Gastroesophageal sphincter (tissue), 4 donors: Measurements from ENCODE around the gene TCF7L2. TPM values are rescaled to one million over a fixed set of nuclear protein-coding genes. Genes with fewer than 3 reads are reported as not detected.
"Not testable (repeated sequence)": the region's sequence is repeated elsewhere in the genome, so short reads cannot be mapped to it uniquely, and the experiment has no call there.

ENCODE experiments used
- ATAC-seq: fragments of 150-250 bp; one replicate; pipeline ENCODE4 v1.9.1; 2016; ENCODE audit warnings: mild to moderate bottlenecking, moderate library complexity
- H3K27ac ChIP-seq, 4 donors: fragments of 200-600 bp; sonication (generic) in 3 of 4; 1 replicate in 3 of 4; 2 replicates in 1 of 4; pipeline ENCODE4 v1.5.1; 2016 to 2019
- H3K27me3 ChIP-seq: fragments of 200-600 bp; sonication (generic); one replicate; pipeline ENCODE4 v1.5.1; 2019
- H3K36me3 ChIP-seq, 2 donors: fragments of 200-600 bp; sonication (generic); one replicate each; pipeline ENCODE4 v1.5.1; 2019; ENCODE audit warnings: control low read depth in 1 of 2
- H3K4me1 ChIP-seq, 3 donors: fragments of 200-600 bp; sonication (generic); 1 replicate in 2 of 3; 2 replicates in 1 of 3; pipeline ENCODE4 v1.5.1; 2016 to 2019; ENCODE audit warnings: control low read depth in 2 of 3
- H3K4me3 ChIP-seq, 2 donors: fragments of 200-600 bp; sonication (generic); one replicate each; pipeline ENCODE4 v1.5.1; 2019; ENCODE audit warnings: mild to moderate bottlenecking in 1 of 2, moderate library complexity in 1 of 2
- H3K9me3 ChIP-seq, 3 donors: fragments of 200-600 bp; sonication (generic); one replicate each; pipeline ENCODE4 v1.5.1; 2017 to 2019; ENCODE audit warnings: control low read depth in 2 of 3
- EP300 ChIP-seq: sonication (generic); formaldehyde crosslinking; IDR thresholded peaks from one replicate; pipeline ENCODE4 v1.6.1; 2017; ENCODE audit warnings: antibody characterized with exemption, mild to moderate bottlenecking
- POLR2A ChIP-seq, 2 donors: fragments of 450-650 bp; IDR thresholded peaks; one replicate each; pipeline ENCODE4 v1.6.1; 2017; ENCODE audit warnings: antibody characterized with exemption in 2 of 2, mild to moderate bottlenecking in 2 of 2, moderate library complexity in 1 of 2
- POLR2AphosphoS5 ChIP-seq: sonication (generic); formaldehyde crosslinking; IDR thresholded peaks from one replicate; pipeline ENCODE4 v1.6.1; 2017; ENCODE audit warnings: antibody characterized with exemption
- WGBS, 2 donors: methylation state at CpG; one replicate each; pipeline ENCODE4 v1.1.5; 2018; ENCODE audit warnings: low coverage in 1 of 2; 5-methylcytosine and 5-hydroxymethylcytosine counted together
- total RNA-seq, 4 donors: library from RNA; depleted of rRNA; stranded (reverse); fragments of >200 nt; gene quantifications; one replicate each; pipeline ENCODE4 v1.1.0, GENCODE V29; 2016
- TF ChIP-seq, protein P1 (sequence below), 4 experiments: fragments of 200-600 bp in 2 of 4; fragments of 450-650 bp in 2 of 4; sonication (generic) in 1 of 4; IDR thresholded peaks; one replicate each; pipeline ENCODE4 v1.5.1; 2017 to 2019; ENCODE audit warnings: antibody characterized with exemption in 4 of 4, mild to moderate bottlenecking in 2 of 4, moderate library complexity in 2 of 4

TCF7L2 gene
- total RNA-seq, 4 donors from 2014 or later, result 12.6 to 22.4 (median 20.2) TPM

- peaks cover 0 to 68% (median 32%) of the 10 kb centered on the region in 3 donors for H3K4me1 ChIP-seq
- TF ChIP-seq EP300 (no peak), POLR2A (IDR thresholded peaks at IDR 0.05) (no peak), POLR2AphosphoS5 (no peak)
- TF ChIP-seq, protein P1, sequence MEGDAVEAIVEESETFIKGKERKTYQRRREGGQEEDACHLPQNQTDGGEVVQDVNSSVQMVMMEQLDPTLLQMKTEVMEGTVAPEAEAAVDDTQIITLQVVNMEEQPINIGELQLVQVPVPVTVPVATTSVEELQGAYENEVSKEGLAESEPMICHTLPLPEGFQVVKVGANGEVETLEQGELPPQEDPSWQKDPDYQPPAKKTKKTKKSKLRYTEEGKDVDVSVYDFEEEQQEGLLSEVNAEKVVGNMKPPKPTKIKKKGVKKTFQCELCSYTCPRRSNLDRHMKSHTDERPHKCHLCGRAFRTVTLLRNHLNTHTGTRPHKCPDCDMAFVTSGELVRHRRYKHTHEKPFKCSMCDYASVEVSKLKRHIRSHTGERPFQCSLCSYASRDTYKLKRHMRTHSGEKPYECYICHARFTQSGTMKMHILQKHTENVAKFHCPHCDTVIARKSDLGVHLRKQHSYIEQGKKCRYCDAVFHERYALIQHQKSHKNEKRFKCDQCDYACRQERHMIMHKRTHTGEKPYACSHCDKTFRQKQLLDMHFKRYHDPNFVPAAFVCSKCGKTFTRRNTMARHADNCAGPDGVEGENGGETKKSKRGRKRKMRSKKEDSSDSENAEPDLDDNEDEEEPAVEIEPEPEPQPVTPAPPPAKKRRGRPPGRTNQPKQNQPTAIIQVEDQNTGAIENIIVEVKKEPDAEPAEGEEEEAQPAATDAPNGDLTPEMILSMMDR (IDR thresholded peaks at IDR 0.05), result no peak
- H3K9me3 ChIP-seq, result no peaks in the 10 kb centered on the region
- H3K27me3 ChIP-seq, result no peaks in the 10 kb centered on the region
- H3K27ac ChIP-seq, result peak overlapping the region in 1 of 4 donors; percentile 35
- no peak for ATAC-seq
- H3K36me3 ChIP-seq, result no peaks in the 10 kb centered on the region
- WGBS, 2 donors, result 25 to 50% methylated on average over 1 to 2 of the region's 3 CpGs
- H3K4me3 ChIP-seq, result no peak overlapping the region
Observed at GRCh38 chr10:113104047-113104446, 154.0 kb downstream of the TCF7L2 start.

GRCh38 chr10:113108194-113108835 lies 158.3 kb downstream of the TCF7L2 start:
- Histone ChIP-seq H3K27ac (no peak overlapping the region), H3K27me3 (no peaks in the 10 kb centered on the region), H3K4me3 (no peak overlapping the region), H3K4me1 (peaks cover 0 to 70% (median 24%) of the 10 kb centered on the region in 3 donors), H3K9me3 (no peaks in the 10 kb centered on the region), H3K36me3 (no peaks in the 10 kb centered on the region)
- 73% methylated on average over 5 of the region's 15 CpGs for WGBS, 2 donors
- no peak for ATAC-seq
- no peak for TF ChIP-seq EP300
- TF ChIP-seq POLR2AphosphoS5, result no peak
- TF ChIP-seq, protein P1 (IDR thresholded peaks at IDR 0.05), result peak in 2 of 4 experiments; percentile 38 to 54

- H3K27me3 ChIP-seq, result no peaks in the 10 kb centered on the region
- H3K27ac ChIP-seq, result no peak overlapping the region
- no peaks in the 10 kb centered on the region for H3K36me3 ChIP-seq
- TF ChIP-seq POLR2A (IDR thresholded peaks at IDR 0.05) (no peak), POLR2AphosphoS5 (no peak)
- TF ChIP-seq, protein P1 (IDR thresholded peaks at IDR 0.05), result no peak
- H3K9me3 ChIP-seq, result no peaks in the 10 kb centered on the region
- no peak for ATAC-seq
- peaks cover 0 to 64% (median 20%) of the 10 kb centered on the region in 3 donors for H3K4me1 ChIP-seq
- no peak overlapping the region for H3K4me3 ChIP-seq
- 92 to 100% methylated on average over 1 to 8 of the region's 8 CpGs for WGBS, 2 donors
Observed at GRCh38 chr10:113108948-113109347, 158.9 kb downstream of the TCF7L2 start.

GRCh38 chr10:113109482-113109881 lies 159.4 kb downstream of the TCF7L2 start:
- peaks cover 0 to 59% (median 20%) of the 10 kb centered on the region in 3 donors for H3K4me1 ChIP-seq
- H3K27me3 ChIP-seq, ATAC-seq, H3K36me3 ChIP-seq, H3K27ac ChIP-seq, H3K4me3 ChIP-seq, H3K9me3 ChIP-seq: not testable (repeated sequence)
- 88% methylated on average over 4 of the region's 4 CpGs; no CpG with 5 or more reads in 1 of the 2 donors for WGBS, 2 donors

- ATAC-seq, result no peak
- Histone ChIP-seq H3K36me3 (no peaks in the 10 kb centered on the region), H3K27ac (no peak overlapping the region), H3K4me3 (no peak overlapping the region), H3K4me1 (peaks cover 0 to 41% (median 9%) of the 10 kb centered on the region in 3 donors), H3K27me3 (no peaks in the 10 kb centered on the region), H3K9me3 (no peaks in the 10 kb centered on the region)
- WGBS, 2 donors, result 100% methylated on average over 2 of the region's 3 CpGs; no CpG with 5 or more reads in 1 of the 2 donors
- TF ChIP-seq POLR2AphosphoS5, result no peak
Observed at GRCh38 chr10:113111260-113111659, 161.2 kb downstream of the TCF7L2 start.
